Measurements from ENCODE around the gene NOX3. TPM values are rescaled to one million over a fixed set of nuclear protein-coding genes. Genes with fewer than 3 reads are reported as not detected.

Gene NOX3
- total and polyA plus RNA-seq, 10 of the 15 experiments (the other 5 are each of a cell fraction or from before 2014, with no cell fraction given) = not detected

DNA sequence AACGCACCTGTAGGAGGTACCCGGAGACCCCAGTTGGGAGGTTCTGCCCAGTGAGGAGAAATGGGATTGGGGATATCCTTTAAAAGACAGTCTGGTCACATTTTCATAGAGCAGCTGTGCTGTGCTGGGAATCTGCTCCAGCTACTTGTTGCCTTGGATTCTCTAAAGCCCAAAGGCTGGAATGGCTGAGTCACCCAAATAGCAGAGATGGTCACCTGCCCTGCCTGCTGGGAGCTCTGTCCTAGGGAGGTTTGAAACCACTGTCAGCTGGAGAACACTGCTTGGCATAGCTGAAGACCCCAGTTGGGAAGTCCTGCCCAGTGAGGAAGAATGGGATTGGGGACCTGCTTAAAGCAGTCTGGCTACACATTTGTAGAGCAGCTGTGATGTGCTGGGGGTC, 106.5 kb downstream of the NOX3 start (continued):
- no peak for TF ChIP-seq CEBPZ (IDR thresholded peaks at IDR 0.05; ENCODE audit: low read depth, low read length)
- TF ChIP-seq ZNF207 (IDR thresholded peaks at IDR 0.05; ENCODE audit: borderline replicate concordance) = no peak
- no peak for TF ChIP-seq EP300 (IDR thresholded peaks at IDR 0.05; ENCODE audit: borderline replicate concordance in 1 of 2, control insufficient read depth in 1 of 2, low read depth in 2 of 2, low read length in 2 of 2)
- TF ChIP-seq MYC (IDR thresholded peaks at IDR 0.05; ENCODE audit: insufficient read depth, insufficient read length, insufficient replicate concordance, low read length, severe bottlenecking) = no peak
- TF ChIP-seq POU2F2 (IDR thresholded peaks at IDR 0.05; ENCODE audit: borderline replicate concordance, low read depth, low read length) = no peak
- no peak for TF ChIP-seq YY1 (IDR thresholded peaks at IDR 0.05; ENCODE audit: low read depth, low read length)
- TF ChIP-seq ZNF217 (IDR thresholded peaks at IDR 0.05) = no peak

GRCh38 chr6:155347800-155348199, 107.8 kb downstream of the NOX3 start:
- BruUV-seq (replicated peaks) = no TSS peak

More at GRCh38 chr6:155347800-155348199, 107.8 kb downstream of the NOX3 start:
- Histone ChIP-seq H3K9me3 (replicated peaks; ENCODE audit: control insufficient read depth, insufficient read depth, low read length) (peaks cover 51% of the 10 kb centered on the region), H3K4me3 (no peak overlapping the region), H3K36me3 (ENCODE audit: control insufficient read depth in 2 of 2, insufficient read depth in 2 of 2, low read length in 1 of 2) (no peaks in the 10 kb centered on the region), H3K4me2 (ENCODE audit: control insufficient read depth, insufficient read depth) (no peak overlapping the region), H3K27ac (ENCODE audit: control insufficient read depth, insufficient read depth) (no peak overlapping the region), H3K4me1 (ENCODE audit: control insufficient read depth, insufficient read depth, low read length) (peaks cover 39% of the 10 kb centered on the region), H3K9ac (ENCODE audit: control insufficient read depth, insufficient read depth, low read length) (no peak overlapping the region), H2AFZ (ENCODE audit: control insufficient read depth, low read depth, low read length) (no peak overlapping the region), H4K20me1 (ENCODE audit: control insufficient read depth, insufficient read depth) (no peaks in the 10 kb centered on the region), H3K27me3 (replicated peaks in 1 of 2; ENCODE audit: control insufficient read depth in 2 of 2, insufficient read depth in 2 of 2, low read length in 1 of 2) (no peaks in the 10 kb centered on the region), H3K79me2 (ENCODE audit: control insufficient read depth, insufficient read depth, low read length) (no peaks in the 10 kb centered on the region)
- ChIA-PET POLR2A (no interaction called here), CTCF (interaction anchor here (1.2 to 2.9 kb wide), 3 partner anchors 8 to 19 kb away, joined by 3 to 9 read pairs (median 4); no protein-coding TSS in a partner anchor), SMC1A (ENCODE audit: uncharacterized antibody, unreplicated experiment) (interaction anchor here (0.6 to 5.4 kb wide), 5 partner anchors 9 to 744 kb away, joined by 3 to 26 read pairs (median 4); partner anchors contain the start of gene TFB1M), RAD21 (ENCODE audit: unreplicated experiment) (no interaction called here)
- TF ChIP-seq RUNX3 (IDR thresholded peaks at IDR 0.05; ENCODE audit: low read length) (peak; percentile 5; the same call in 1 of the 2 replicates), GATAD2B (conservative IDR thresholded peaks at IDR 0.05; ENCODE audit: low read depth) (no peak), JUNB (IDR thresholded peaks at IDR 0.05) (0 out of 2 replicates have a peak, but pooled peaks have one; percentile 12)
- DNase-seq (ENCODE audit: low read depth, low spot score) (no peak), FAIRE-seq (no peak), ATAC-seq (no peak)
- 0% methylated on average over 1 of the region's 1 CpG for WGBS (ENCODE audit: insufficient coverage, insufficient replicate concordance, low lambda C conversion rate, missing lambda C conversion rate)
- in situ Hi-C loops (cut with MboI) = no loop called here
- intact Hi-C loops (cut with micrococcal nuclease; ENCODE audit: unreplicated experiment) = no loop called here
